HepG2 (cell line): Measurements from ENCODE around the gene ATAD1. TPM values are rescaled to one million over a fixed set of nuclear protein-coding genes. Genes with fewer than 3 reads are reported as not detected.
A peak's percentile ranks its signal among the peaks of the same experiment; 100 is the strongest.

ENCODE experiments used
- ATF7 ChIP-seq, 2 experiments: fragments of 450-650 bp in 1 of 2; sonication (generic) in 1 of 2; formaldehyde crosslinking in 1 of 2; IDR thresholded peaks; 2 replicates each; pipeline versions ENCODE4 v1.4.0 to v1.6.1; 2016 to 2020; ENCODE audit warnings: antibody characterized with exemption in 1 of 2, mild to moderate bottlenecking in 1 of 2, missing genetic modification reagents in 1 of 2
- HNRNPLL ChIP-seq: fragments of 200-400 bp; formaldehyde crosslinking; IDR thresholded peaks from 2 replicates; pipeline ENCODE4 v1.6.1; 2017; ENCODE audit warnings: mild to moderate bottlenecking, low read depth, low read length; ENCODE audit not compliant: poor library complexity, severe bottlenecking
- ISX ChIP-seq: sonication (generic); formaldehyde crosslinking; conservative IDR thresholded peaks from 2 replicates; pipeline ENCODE4 v1.5.0; 2020; ENCODE audit warnings: missing genetic modification reagents
- MED13 ChIP-seq: sonication (generic); formaldehyde crosslinking; IDR thresholded peaks from 2 replicates; pipeline ENCODE4 v1.5.0; 2020; ENCODE audit warnings: missing genetic modification reagents
- MXD3 ChIP-seq: IDR thresholded peaks from 2 replicates; pipeline ENCODE4 v1.6.1; 2016; ENCODE audit warnings: mild to moderate bottlenecking, missing biosample characterization, missing genetic modification reagents
- NRL ChIP-seq: sonication (generic); formaldehyde crosslinking; IDR thresholded peaks from 2 replicates; pipeline ENCODE4 v1.5.0; 2020; ENCODE audit warnings: missing genetic modification reagents, mild to moderate bottlenecking, moderate library complexity, borderline replicate concordance
- PRDM10 ChIP-seq: sonication (generic); formaldehyde crosslinking; IDR thresholded peaks from 2 replicates; pipeline ENCODE4 v1.4.0; 2020; ENCODE audit warnings: low read depth, missing genetic modification reagents
- RBAK ChIP-seq: sonication (generic); formaldehyde crosslinking; IDR thresholded peaks from 2 replicates; pipeline ENCODE4 v1.5.1; 2020; ENCODE audit warnings: mild to moderate bottlenecking, missing genetic modification reagents
- SAFB2 ChIP-seq: sonication (generic); formaldehyde crosslinking; IDR thresholded peaks from 2 replicates; pipeline ENCODE4 v1.5.1; 2020; ENCODE audit warnings: missing genetic modification reagents, low read depth, mild to moderate bottlenecking, borderline replicate concordance
- SMAD3 ChIP-seq: sonication (generic); formaldehyde crosslinking; IDR thresholded peaks from 2 replicates; pipeline ENCODE4 v1.4.0; 2020; ENCODE audit warnings: missing genetic modification reagents
- ZBTB33 ChIP-seq: sonication (generic); formaldehyde crosslinking; IDR thresholded peaks from 2 replicates; pipeline ENCODE4 v1.4.0; 2020; ENCODE audit warnings: missing genetic modification reagents
- ZFX ChIP-seq: sonication (generic); formaldehyde crosslinking; IDR thresholded peaks from 2 replicates; pipeline ENCODE4 v1.4.0; 2020; ENCODE audit warnings: mild to moderate bottlenecking, low read depth, missing genetic modification reagents, moderate library complexity
- ZNF484 ChIP-seq: sonication (generic); formaldehyde crosslinking; IDR thresholded peaks from 2 replicates; pipeline ENCODE4 v1.5.1; 2020; ENCODE audit warnings: mild to moderate bottlenecking, low read depth, missing genetic modification reagents, borderline replicate concordance
- ZNF574 ChIP-seq: sonication (generic); formaldehyde crosslinking; IDR thresholded peaks from 2 replicates; pipeline ENCODE4 v1.4.0; 2020; ENCODE audit warnings: missing genetic modification reagents
- ZNF580 ChIP-seq: IDR thresholded peaks from 2 replicates; pipeline ENCODE4 v1.6.1; 2016; ENCODE audit warnings: low read depth, borderline replicate concordance
- ZNF724P ChIP-seq: sonication (generic); formaldehyde crosslinking; IDR thresholded peaks from 2 replicates; pipeline ENCODE4 v1.8.0; 2022; ENCODE audit warnings: missing genetic modification reagents, borderline replicate concordance
- ZNF746 ChIP-seq: sonication (generic); formaldehyde crosslinking; IDR thresholded peaks from 2 replicates; pipeline ENCODE4 v1.8.0; 2022; ENCODE audit warnings: mild to moderate bottlenecking, missing genetic modification reagents
- ZNF768 ChIP-seq: sonication (generic); formaldehyde crosslinking; IDR thresholded peaks from 2 replicates; pipeline ENCODE4 v1.4.0; 2020; ENCODE audit warnings: missing genetic modification reagents
- polyA plus RNA-seq, 8 experiments: library from polyadenylated mRNA; depleted of rRNA in 3 of 8; stranded (reverse) in 7 of 8; unstranded in 1 of 8; fragments of >200 nt; fragmentation: Illumina TruSeq in 4 of 8; extraction: Trizol in 4 of 8; gene quantifications; 2 replicates each; pipeline versions ENCODE4 v1.2.1 to v1.2.3, GENCODE V29; 2011 to 2016; ENCODE audit warnings: low read depth in 4 of 8, missing spikeins in 1 of 8, mixed read lengths in 1 of 8; ENCODE audit not compliant: insufficient read depth in 1 of 8
- total RNA-seq, 5 experiments: library from RNA; depleted of rRNA; stranded (reverse); fragments of >200 nt; fragmentation: Illumina TruSeq; extraction: Trizol; gene quantifications; 2 replicates each; pipeline ENCODE4 v1.2.3, GENCODE V29; 2016; ENCODE audit warnings: low read depth in 1 of 5

The ATAD1 gene
- total and polyA plus RNA-seq, 2 of the 13 experiments (the other 11 are each of a cell fraction or from before 2014, with no cell fraction given): 14.9 to 28.2 TPM

- TF ChIP-seq RBAK (CRISPR knock-in tag): no peak
- peak; percentile 94 for TF ChIP-seq ZNF746
- TF ChIP-seq ZNF768: peak; percentile 59
- TF ChIP-seq ZNF724P (CRISPR knock-in tag): peak; percentile 88; the same call in 1 of the 2 replicates
- peak; percentile 83; the same call in 1 of the 2 replicates for TF ChIP-seq SAFB2 (CRISPR knock-in tag)
- no peak for TF ChIP-seq ATF7 (IDR thresholded peaks at IDR 0.05)
- TF ChIP-seq ATF7 (CRISPR knock-in tag; IDR thresholded peaks at IDR 0.05): no peak
- peak; percentile 75 for TF ChIP-seq HNRNPLL
- peak; percentile 44; the same call in 1 of the 2 replicates for TF ChIP-seq NRL
- peak; percentile 76 for TF ChIP-seq ZFX (CRISPR knock-in tag)
- peak; percentile 65; the same call in 1 of the 2 replicates for TF ChIP-seq ZBTB33 (CRISPR knock-in tag)
- TF ChIP-seq ZNF580 (CRISPR knock-in tag): peak; percentile 81; the same call in 1 of the 2 replicates
- TF ChIP-seq MED13 (CRISPR knock-in tag): 0 out of 2 replicates have a peak, but pooled peaks have one; percentile 52
- no peak for TF ChIP-seq ISX (CRISPR knock-in tag)
- TF ChIP-seq ZNF484 (CRISPR knock-in tag): no peak
- peak; percentile 61; the same call in 1 of the 2 replicates for TF ChIP-seq MXD3
- peak; percentile 73; the same call in 1 of the 2 replicates for TF ChIP-seq SMAD3 (CRISPR knock-in tag)
- peak; percentile 88 for TF ChIP-seq ZNF574 (CRISPR knock-in tag)
- TF ChIP-seq PRDM10 (CRISPR knock-in tag): no peak
These were observed 45.3 kb upstream of the ATAD1 start, which contains the start of the genes KLLN and PTEN (continued) for GRCh38 chr10:87863053-87863943.
